Measurements from ENCODE around the gene PTPRT.

GRCh38 chr20:43188234-43188653 lies 1.5 kb downstream of the PTPRT start:
- TF ChIP-seq RAD21 (IDR thresholded peaks at IDR 0.05; ENCODE audit: low read depth) (no peak), CREB1 (IDR thresholded peaks at IDR 0.05; ENCODE audit: low read depth) (no peak), TEAD4 (IDR thresholded peaks at IDR 0.05) (no peak), ZBTB7A (IDR thresholded peaks at IDR 0.05; ENCODE audit: low read depth) (no peak), USF1 (IDR thresholded peaks at IDR 0.05) (no peak), EP300 (IDR thresholded peaks at IDR 0.05; ENCODE audit: borderline replicate concordance) (no peak), REST (IDR thresholded peaks at IDR 0.05; ENCODE audit: low read depth) (no peak), CEBPB (IDR thresholded peaks at IDR 0.05) (no peak), TAF1 (IDR thresholded peaks at IDR 0.05; ENCODE audit: low read depth) (no peak), TCF12 (IDR thresholded peaks at IDR 0.05; ENCODE audit: low read depth) (no peak), NFIC (IDR thresholded peaks at IDR 0.05) (no peak), MAX (IDR thresholded peaks at IDR 0.05) (no peak), YY1 (IDR thresholded peaks at IDR 0.05; ENCODE audit: low read depth) (no peak), FOXM1 (IDR thresholded peaks at IDR 0.05; ENCODE audit: borderline replicate concordance, low read depth) (no peak)

All from Ishikawa (cell line).